Subcutaneous abdominal adipose tissue (tissue), 5 donors: ENCODE measurements around the gene AMPD3.

Experiments used
- H3K27ac ChIP-seq: one replicate; pipeline ENCODE4 v1.7.0; 2013; ENCODE audit warnings: low read depth, mild to moderate bottlenecking, inconsistent platforms, low read length, moderate library complexity
- H3K27me3 ChIP-seq, 5 donors: one replicate each; pipeline ENCODE4 v1.7.0; 2013; ENCODE audit warnings: low read length in 5 of 5, inconsistent platforms in 1 of 5; ENCODE audit not compliant: control insufficient read depth in 5 of 5, insufficient read depth in 4 of 5
- H3K36me3 ChIP-seq, 5 donors: one replicate each; pipeline ENCODE4 v1.7.0; 2013; ENCODE audit warnings: low read length in 5 of 5; ENCODE audit not compliant: control insufficient read depth in 5 of 5, insufficient read depth in 5 of 5
- H3K4me1 ChIP-seq, 5 donors: one replicate each; pipeline ENCODE4 v1.7.0; 2013; ENCODE audit warnings: low read length in 5 of 5, mild to moderate bottlenecking in 3 of 5, moderate library complexity in 1 of 5; ENCODE audit not compliant: control insufficient read depth in 5 of 5, insufficient read depth in 5 of 5
- H3K4me3 ChIP-seq, 5 donors: one replicate each; pipeline ENCODE4 v1.7.0; 2013; ENCODE audit warnings: low read length in 5 of 5, low read depth in 1 of 5
- H3K9ac ChIP-seq, 5 donors: one replicate each; pipeline ENCODE4 v1.7.0; 2013; ENCODE audit warnings: low read length in 5 of 5, mild to moderate bottlenecking in 4 of 5, moderate library complexity in 3 of 5
- H3K9me3 ChIP-seq, 5 donors: one replicate each; pipeline ENCODE4 v1.7.0; 2013; ENCODE audit warnings: low read length in 5 of 5; ENCODE audit not compliant: control insufficient read depth in 5 of 5
- donor health status: healthy.
- donor health status: healthy.
- donor health status: healthy.
- donor health status: healthy.
- donor health status: healthy.

The AMPD3 gene

DNA sequence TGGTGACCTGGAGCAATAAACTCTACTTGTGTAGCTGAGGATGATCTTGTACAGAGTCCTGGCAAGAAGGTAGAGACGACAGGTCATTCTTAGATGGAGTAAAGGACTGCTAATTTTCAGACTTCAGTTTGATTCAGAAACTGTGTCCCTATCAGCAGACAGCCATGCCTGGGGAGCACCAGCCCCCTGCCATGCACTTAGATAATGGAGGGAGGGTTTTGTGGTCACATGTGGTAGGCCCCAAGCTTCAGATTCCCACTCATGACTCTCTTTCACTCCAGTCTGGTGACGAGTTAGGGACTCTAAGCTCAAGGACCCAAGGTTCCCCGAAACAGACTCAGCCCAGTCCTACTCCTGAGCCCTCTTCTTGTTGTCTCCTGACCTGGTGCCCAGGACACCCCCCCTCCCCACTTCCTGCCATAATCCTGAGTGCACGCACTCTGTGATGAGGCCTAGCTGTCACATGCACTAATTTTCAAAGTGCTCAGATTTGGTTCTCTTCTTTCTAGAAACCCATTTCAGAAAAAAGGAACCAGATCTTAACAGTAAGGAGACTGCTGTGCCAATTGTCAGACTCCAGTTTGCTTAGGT lies 10.2 kb upstream of the AMPD3 start:
- H3K4me1 ChIP-seq: peaks cover 0 to 11% (median 0%) of the 10 kb centered on the region in 5 donors
- H3K27ac ChIP-seq: no peak overlapping the region
- H3K27me3 ChIP-seq: no peaks in the 10 kb centered on the region
- no peaks in the 10 kb centered on the region for H3K9me3 ChIP-seq
- no peak overlapping the region for H3K9ac ChIP-seq
- H3K36me3 ChIP-seq: no peaks in the 10 kb centered on the region
- H3K4me3 ChIP-seq: no peak overlapping the region

DNA sequence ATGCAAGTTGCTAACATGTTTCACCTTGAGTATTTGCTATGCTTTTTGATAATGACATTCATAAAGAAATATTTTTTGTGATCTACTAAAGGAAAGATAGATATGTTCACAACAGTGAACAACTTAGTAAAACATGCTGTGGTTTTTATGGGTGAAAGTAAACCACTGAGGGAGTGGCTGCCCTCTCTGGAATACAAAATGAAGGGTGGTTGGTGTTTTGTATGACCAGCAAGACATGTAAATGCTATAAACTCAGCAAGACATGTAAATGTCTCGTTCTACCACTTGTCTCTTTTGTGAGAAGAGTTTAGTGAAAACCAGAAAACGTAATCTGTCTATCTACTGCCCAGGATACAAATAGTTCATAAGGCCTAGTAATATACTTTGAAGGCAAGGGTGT lies 7.6 kb upstream of the AMPD3 start:
- H3K4me3 ChIP-seq: no peak overlapping the region
- H3K36me3 ChIP-seq: no peaks in the 10 kb centered on the region
- H3K4me1 ChIP-seq: peaks cover 1 to 33% (median 12%) of the 10 kb centered on the region in 5 donors
- H3K9ac ChIP-seq: no peak overlapping the region
- H3K9me3 ChIP-seq: no peaks in the 10 kb centered on the region
- H3K27ac ChIP-seq: no peak overlapping the region
- peaks cover 0 to 3% (median 0%) of the 10 kb centered on the region in 5 donors for H3K27me3 ChIP-seq

DNA sequence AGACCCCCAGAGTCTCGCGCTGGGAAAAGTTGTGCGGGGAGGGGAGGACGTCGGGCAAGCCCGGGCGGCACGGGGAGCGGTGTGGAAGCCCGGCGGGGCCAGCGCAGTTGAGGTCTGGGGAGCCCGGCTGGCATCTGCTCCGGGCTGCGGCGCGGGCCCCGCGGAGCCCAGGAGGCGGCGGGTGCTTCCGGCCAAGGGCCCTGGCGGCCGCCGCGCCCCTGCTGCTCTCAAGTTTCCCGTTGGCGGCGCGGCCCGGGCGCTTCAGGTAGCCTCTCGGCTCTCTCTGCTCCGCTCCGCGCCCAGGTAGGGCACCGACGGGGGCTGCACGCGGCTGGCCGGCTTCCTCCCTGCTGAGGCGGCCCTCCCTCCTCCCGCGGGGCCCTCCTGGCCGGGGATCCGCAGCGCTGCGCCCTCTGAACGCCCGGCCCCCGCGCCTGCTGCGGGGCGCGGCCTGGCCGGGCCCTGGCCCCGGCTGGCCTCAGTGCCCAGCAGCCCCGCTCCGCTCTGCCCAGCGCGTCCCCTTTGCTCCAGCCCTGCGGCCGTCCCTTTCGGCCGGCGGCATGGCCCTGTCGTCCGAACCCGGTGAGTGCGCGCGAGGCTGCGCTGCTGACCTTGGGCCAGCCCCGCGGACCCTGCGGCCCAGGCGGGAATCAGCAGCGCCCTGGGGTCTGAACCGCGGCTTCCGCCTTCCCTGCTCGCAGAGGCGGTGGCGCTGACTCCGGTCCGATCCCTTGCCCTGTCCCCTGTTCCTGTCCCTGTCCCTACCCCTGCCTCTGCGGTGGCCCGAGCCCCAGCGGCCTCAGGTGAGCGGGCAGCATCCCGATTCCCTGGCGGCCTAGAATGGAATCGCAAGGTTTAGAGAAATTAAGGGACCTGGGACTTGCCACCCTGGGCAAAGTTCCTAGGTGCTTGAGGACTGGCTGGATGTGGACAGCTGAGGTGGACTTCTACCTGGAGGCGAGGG lies 4.3 kb upstream of the AMPD3 start:
- no peak overlapping the region for H3K27ac ChIP-seq
- peaks cover 0 to 3% (median 0%) of the 10 kb centered on the region in 5 donors for H3K27me3 ChIP-seq
- H3K4me3 ChIP-seq: peak overlapping the region; percentile 50 to 73 (median 55)
- no peaks in the 10 kb centered on the region for H3K9me3 ChIP-seq
- H3K36me3 ChIP-seq: no peaks in the 10 kb centered on the region
- H3K4me1 ChIP-seq: peaks cover 3 to 26% (median 18%) of the 10 kb centered on the region in 5 donors
- H3K9ac ChIP-seq: peak overlapping the region in 4 of 5 donors; percentile 59 to 66 (median 60)

DNA sequence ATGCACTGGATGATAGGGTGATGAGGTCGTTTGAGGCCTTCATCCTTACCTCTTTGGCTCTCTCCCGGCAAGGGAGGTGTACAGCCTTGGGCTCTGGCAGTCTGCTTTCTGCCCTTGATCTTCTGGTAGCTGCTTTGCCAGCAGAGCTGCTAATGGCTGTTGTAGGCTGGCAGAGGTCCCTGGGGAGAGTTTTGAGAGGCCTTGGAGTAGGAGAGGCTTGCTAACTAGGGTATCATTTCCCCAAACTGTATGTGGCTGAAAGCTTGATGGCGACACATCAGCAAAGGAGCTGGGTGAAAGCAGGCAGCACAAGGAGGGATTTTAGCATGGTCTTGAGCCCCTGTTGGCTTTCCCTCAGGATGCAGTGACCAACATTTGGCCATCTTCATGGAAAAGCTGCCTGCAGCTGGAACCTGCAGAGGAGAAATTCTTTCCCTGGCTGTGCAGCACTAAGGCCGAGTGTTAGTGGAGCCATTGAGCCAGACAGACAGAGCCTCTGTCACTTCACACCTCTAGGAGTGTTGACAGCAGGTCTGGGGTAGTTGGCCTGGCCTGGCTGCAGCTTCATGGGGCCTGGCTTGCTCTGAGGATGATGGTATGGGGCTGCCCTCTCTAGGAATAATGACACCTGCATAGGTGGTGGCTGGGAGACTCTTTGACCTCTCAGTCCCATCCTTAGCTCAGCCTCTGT lies 3.5 kb upstream of the AMPD3 start:
- peaks cover 0 to 3% (median 0%) of the 10 kb centered on the region in 5 donors for H3K27me3 ChIP-seq
- H3K4me3 ChIP-seq: peak overlapping the region; percentile 50 to 73 (median 55)
- peaks cover 3 to 34% (median 23%) of the 10 kb centered on the region in 5 donors for H3K4me1 ChIP-seq
- peak overlapping the region in 3 of 5 donors; percentile 22 to 61 (median 59) for H3K9ac ChIP-seq
- no peaks in the 10 kb centered on the region for H3K9me3 ChIP-seq
- no peak overlapping the region for H3K27ac ChIP-seq
- H3K36me3 ChIP-seq: no peaks in the 10 kb centered on the region

DNA sequence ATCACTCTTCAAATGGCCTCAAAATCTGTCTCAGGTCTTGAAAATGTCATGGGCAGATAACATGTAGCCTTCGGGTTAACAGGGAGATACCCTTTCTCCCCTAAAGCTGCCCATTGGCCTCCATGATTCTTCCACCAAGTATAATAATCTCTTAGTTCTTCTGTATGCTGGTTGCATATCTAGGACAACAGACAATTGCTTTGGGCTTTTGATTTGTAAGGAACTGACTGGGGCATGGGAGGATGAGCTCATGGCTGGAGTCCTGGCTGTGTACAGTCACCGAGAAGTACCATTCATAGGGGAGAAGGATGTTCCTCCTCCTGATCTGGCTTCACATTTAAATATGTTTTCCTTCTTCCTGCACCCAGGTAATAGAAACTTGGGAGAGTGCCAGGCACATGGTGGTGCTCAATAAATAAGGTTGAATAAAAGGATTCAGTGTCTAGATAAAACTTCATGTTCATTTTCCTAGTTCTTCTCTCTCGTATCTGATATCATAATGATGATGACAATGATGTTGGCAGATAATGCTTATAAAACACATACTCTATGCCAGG lies 2.8 kb upstream of the AMPD3 start:
- no peaks in the 10 kb centered on the region for H3K9me3 ChIP-seq
- H3K9ac ChIP-seq: no peak overlapping the region
- peaks cover 3 to 39% (median 23%) of the 10 kb centered on the region in 5 donors for H3K4me1 ChIP-seq
- H3K4me3 ChIP-seq: no peak overlapping the region
- H3K27ac ChIP-seq: no peak overlapping the region
- no peaks in the 10 kb centered on the region for H3K36me3 ChIP-seq
- H3K27me3 ChIP-seq: peaks cover 0 to 3% (median 0%) of the 10 kb centered on the region in 5 donors

DNA sequence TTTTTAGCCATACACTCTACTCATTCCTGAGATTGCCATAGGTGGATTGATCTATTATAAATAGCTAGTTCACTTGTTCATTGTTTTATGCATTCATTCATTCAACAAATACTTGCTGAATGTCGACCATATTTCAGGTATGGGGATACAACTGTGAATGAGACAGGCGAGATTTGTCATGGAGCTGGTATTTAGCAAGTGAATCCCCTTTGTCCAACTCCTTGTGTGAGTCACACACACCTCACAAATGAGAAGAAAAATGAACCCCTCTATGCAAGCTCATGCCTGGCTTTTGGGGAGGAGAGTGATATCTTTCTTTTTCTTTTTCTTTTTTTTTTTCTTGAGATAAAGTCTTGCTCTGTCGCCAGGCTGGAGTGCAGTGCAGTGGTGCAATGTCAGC lies 1.8 kb upstream of the AMPD3 start:
- Histone ChIP-seq H3K4me1 (peaks cover 3 to 39% (median 23%) of the 10 kb centered on the region in 5 donors), H3K9me3 (no peaks in the 10 kb centered on the region), H3K27ac (no peak overlapping the region), H3K4me3 (no peak overlapping the region), H3K27me3 (peaks cover 0 to 3% (median 0%) of the 10 kb centered on the region in 5 donors), H3K36me3 (no peaks in the 10 kb centered on the region), H3K9ac (no peak overlapping the region)

DNA sequence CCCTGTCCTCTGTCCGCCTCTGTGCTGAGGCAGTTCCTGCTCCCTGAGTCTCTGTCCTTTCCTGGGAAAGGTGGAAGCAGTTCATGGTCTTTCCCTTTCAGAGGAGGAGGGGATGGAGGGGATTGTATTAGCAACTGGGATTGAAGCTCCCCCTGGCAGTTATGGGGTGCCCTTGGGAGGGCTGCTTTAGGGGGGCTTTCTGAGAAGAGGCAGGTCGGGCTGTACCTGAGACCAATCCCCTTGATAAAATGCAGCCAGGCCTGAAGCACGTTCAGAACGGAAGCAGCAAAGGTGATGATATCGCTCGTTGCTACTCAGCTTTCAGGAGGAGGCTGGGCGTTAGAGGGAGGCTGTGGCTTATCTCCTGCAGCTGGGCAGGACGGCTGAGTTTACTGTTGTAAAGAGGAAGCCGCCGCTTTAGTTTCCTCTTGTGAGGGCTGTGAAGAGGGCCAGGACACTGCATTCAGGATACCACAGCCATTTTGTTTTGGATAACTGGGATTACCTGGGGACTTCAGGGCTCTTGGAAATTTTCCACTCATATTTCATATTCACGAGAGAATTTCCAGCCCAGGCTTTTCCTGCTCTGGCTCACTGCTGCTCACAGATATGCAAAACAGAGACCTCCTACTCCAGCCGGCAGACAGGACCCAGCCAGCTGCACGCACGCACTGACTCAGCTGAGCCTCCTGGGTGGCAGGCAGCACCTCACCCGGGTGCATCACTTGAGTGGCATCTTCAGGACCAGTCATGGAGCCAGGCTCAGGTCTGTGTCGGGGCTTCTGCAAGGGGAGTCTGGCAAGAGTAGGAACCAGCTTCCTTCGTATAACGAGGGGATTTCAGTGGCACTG lies 798 bp downstream of the AMPD3 start:
- H3K4me3 ChIP-seq: peak overlapping the region in 4 of 5 donors; percentile 40 to 60 (median 46)
- peaks cover 0 to 3% (median 0%) of the 10 kb centered on the region in 5 donors for H3K27me3 ChIP-seq
- peaks cover 3 to 43% (median 21%) of the 10 kb centered on the region in 5 donors for H3K4me1 ChIP-seq
- no peaks in the 10 kb centered on the region for H3K9me3 ChIP-seq
- H3K27ac ChIP-seq: no peak overlapping the region
- H3K36me3 ChIP-seq: no peaks in the 10 kb centered on the region
- H3K9ac ChIP-seq: peak overlapping the region in 2 of 5 donors; percentile 22 to 28

DNA sequence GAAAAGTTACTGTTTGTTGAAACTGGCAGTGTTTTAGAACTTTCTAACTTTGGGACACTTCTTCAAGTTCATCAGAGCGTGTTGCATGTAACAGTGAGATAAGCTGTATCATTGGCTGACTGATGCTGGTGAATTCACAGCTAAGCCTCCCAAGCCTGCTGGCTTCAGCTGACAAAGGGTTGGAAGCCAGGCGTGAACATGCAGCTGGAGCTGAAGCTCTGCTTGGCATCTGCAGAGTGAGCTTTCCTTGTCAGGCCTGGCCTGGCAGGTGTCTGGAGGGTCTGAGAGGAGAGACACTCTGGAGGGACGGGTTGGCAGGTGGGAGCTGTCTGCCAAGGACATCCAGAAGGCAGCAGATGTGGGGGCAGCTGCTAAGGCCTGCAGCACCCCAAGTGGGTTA lies 1.5 kb downstream of the AMPD3 start:
- peak overlapping the region in 1 of 5 donors; percentile 22 for H3K9ac ChIP-seq
- H3K27me3 ChIP-seq: no peaks in the 10 kb centered on the region
- peaks cover 0 to 2% (median under 1%) of the 10 kb centered on the region in 5 donors for H3K36me3 ChIP-seq
- H3K4me3 ChIP-seq: peak overlapping the region in 4 of 5 donors; percentile 40 to 60 (median 46)
- H3K9me3 ChIP-seq: no peaks in the 10 kb centered on the region
- H3K4me1 ChIP-seq: peaks cover 3 to 38% (median 15%) of the 10 kb centered on the region in 5 donors
- H3K27ac ChIP-seq: no peak overlapping the region

DNA sequence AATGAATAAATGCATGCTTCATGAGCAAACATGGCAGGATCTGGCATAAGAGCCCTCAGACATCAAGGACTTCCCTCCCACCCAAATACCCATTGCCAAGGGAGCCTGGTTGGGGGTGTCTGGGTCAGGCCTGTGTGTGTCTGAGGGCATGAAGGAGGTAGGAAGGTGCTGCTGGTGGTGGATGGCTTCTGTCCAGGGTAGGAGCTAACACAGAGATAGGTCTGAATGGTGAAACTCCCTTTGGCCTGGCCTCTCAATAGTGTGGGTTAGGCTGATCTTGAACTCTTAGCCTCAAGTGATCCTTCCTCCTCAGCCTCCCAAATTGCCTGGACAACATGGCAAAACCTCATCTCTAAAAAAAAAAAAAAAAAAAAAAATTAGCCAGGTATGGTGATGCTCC lies 2.8 kb downstream of the AMPD3 start:
- Histone ChIP-seq H3K4me1 (peaks cover 2 to 33% (median 13%) of the 10 kb centered on the region in 5 donors), H3K9ac (no peak overlapping the region)

More for the DNA sequence above, 2.8 kb downstream of the AMPD3 start:
- H3K36me3 ChIP-seq: peaks cover 0 to 15% (median 4%) of the 10 kb centered on the region in 5 donors
- H3K27ac ChIP-seq: no peak overlapping the region
- no peaks in the 10 kb centered on the region for H3K9me3 ChIP-seq
- no peak overlapping the region for H3K4me3 ChIP-seq
- H3K27me3 ChIP-seq: no peaks in the 10 kb centered on the region
